GM19467 (cell line): ENCODE measurements around the gene NPIPA3.
A peak's percentile ranks its signal among the peaks of the same experiment; 100 is the strongest.
"Not testable (repeated sequence)": the region's sequence is repeated elsewhere in the genome, so short reads cannot be mapped to it uniquely, and the experiment has no call there.

ENCODE experiments used
- ATAC-seq: cut with Tn5 transposase; IDR thresholded peaks from one replicate; pipeline ENCODE4 v1.9.1; 2021; ENCODE audit warnings: mild to moderate bottlenecking, moderate library complexity; ENCODE audit not compliant: unreplicated experiment

The NPIPA3 gene

DNA sequence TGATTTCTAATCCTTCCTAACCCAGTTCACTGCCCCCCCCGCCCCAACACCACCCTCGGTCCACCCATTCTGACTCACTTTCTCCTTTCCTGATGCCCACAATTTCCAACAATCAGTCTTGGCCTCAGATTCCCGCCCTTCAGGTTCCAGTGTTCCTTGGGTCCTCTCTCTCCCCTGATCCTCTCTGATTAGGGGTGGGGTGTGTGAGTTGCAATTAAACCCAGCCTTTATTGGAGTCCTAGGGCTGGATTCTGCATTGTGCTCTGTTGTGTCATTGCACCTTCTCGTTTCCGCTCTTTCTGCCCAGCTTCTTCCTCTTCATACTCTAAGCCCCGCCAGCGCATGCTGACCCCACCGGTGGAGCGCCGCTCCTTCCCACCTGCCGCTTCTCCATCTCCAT is 38.6 kb downstream of the NPIPA3 start:
- not testable (repeated sequence) for ATAC-seq

DNA sequence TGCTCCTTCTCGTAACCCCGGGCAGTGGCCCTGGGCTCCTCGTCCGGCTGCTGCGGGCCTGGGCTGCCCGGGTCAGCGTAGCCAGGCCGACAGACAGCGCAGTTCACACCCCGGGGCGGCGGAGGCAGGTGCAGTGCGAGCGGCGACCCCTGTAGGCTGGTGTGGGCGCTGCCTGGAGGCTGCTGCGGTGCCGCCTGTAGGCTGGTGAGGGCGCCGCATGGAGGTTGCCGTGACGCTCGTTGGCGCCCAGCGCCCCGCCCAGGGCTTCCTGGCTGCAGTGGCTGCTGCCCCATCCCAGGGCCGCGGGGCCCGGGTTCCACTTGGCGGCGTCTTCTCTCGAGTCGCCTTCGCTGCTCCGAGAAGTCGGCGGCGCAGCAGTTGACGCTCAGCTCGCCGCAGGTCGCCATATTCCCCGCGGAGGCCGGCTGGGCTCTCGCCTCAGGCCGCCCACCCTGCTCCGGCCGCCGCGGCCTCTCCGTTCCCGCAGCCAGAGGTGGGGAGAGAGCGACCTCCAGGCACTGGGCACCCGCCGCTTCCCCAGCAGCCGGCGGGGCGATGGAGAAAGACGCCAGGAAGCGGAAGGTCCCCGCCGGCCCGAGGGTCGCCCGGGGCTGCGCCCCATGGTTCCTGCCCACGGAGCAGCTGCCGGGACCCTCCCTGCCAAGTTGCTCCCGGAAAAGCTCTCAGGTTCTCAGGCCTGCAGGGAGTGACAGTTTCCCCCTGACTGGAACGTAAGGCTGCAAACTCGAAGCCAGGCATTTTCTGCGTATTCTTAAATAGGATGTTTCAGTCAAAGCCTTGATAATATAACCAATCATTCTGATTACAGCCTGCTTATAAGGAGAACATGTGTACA is 39.3 kb downstream of the NPIPA3 start, which contains the start of gene NPIPA2:
TSS of gene NPIPA2 (plus strand) at position 261 of the 856 bp plus-strand sequence. CDS start 5,533 bp downstream, outside the sequence.
- peak; percentile 99 for ATAC-seq

DNA sequence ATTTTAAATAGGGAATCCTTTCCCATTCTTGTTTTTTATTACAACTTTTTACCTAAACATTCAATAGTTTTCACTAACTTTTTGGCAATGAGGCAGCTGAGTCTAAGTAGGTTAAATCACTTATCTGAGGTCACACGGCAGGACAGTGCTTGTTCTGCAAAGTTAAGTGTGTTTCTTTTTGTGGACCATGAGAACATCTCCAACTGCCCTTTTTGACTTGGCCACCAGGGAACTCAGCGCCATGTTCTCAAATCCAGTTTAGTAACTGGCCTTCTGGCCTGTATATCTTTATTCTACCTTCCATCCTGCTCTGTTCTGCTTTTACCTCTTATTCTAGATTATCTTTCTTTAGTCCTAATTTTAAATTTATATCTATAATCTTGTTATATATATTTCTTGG is 70.4 kb downstream of the NPIPA3 start:
- ATAC-seq = not testable (repeated sequence)

DNA sequence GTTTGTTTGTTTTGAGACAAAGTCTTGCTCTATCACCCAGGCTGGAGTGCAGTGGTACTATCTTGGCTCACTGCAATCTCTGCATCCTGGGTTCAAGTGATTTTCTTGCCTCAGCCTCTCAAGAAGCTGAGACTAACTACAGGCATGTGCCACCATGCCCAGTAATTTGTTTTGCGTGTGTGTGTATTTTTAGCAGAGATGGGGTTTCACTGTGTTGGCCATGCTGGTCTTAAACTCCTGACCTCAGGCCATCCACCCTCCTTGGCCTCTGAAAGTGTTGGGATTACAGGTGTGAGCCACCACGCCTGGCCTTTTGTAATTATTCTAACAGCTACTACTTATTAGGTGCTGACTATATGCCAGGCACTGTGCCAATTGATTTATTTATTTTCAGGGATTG is 72.4 kb downstream of the NPIPA3 start:
- not testable (repeated sequence) for ATAC-seq
